Adrenal gland (tissue), 12 donors: ENCODE results near the gene NPAS4. TPM values are rescaled to one million over a fixed set of nuclear protein-coding genes. Genes with fewer than 3 reads are reported as not detected.
A peak's percentile ranks its signal among the peaks of the same experiment; 100 is the strongest.
"Not testable (repeated sequence)": the region's sequence is repeated elsewhere in the genome, so short reads cannot be mapped to it uniquely, and the experiment has no call there.

Experiments used
- DNase-seq, 7 donors: peaks; one replicate each; pipeline ENCODE4 v3.0.0-alpha.2; 2019 to 2020
- H3K27ac ChIP-seq, 5 donors: fragments of 200-600 bp; sonication (generic) in 4 of 5; 1 replicate in 3 of 5; 2 replicates in 2 of 5; pipeline versions ENCODE4 v1.5.1 to v1.8.0; 2016 to 2020; ENCODE audit warnings: mild to moderate bottlenecking in 1 of 5
- H3K27me3 ChIP-seq: fragments of 200-600 bp; 2 replicates; pipeline ENCODE4 v1.8.0; 2021
- H3K36me3 ChIP-seq, 2 donors: fragments of 200-600 bp; replicated peaks in 1 of 2; 1 replicate in 1 of 2; 2 replicates in 1 of 2; pipeline versions ENCODE4 v1.5.1 to v1.8.0; 2018 to 2022
- H3K4me1 ChIP-seq, 2 donors: fragments of 200-600 bp; replicated peaks in 1 of 2; 1 replicate in 1 of 2; 2 replicates in 1 of 2; pipeline versions ENCODE4 v1.5.1 to v1.8.0; 2018 to 2021
- H3K4me3 ChIP-seq, 4 donors: fragments of 200-600 bp; sonication (generic) in 3 of 4; one replicate each; pipeline ENCODE4 v1.5.1; 2016 to 2018
- H3K9me3 ChIP-seq, 3 donors: fragments of 200-600 bp; sonication (generic) in 1 of 3; replicated peaks in 1 of 3; 1 replicate in 2 of 3; 2 replicates in 1 of 3; pipeline versions ENCODE4 v1.5.1 to v1.8.0; 2016 to 2021
- CTCF ChIP-seq, 6 experiments: fragments of 450-650 bp in 4 of 6; fragments of 200-600 bp in 2 of 6; sonication (generic) in 1 of 6; IDR thresholded peaks; 1 replicate in 5 of 6; 2 replicates in 1 of 6; pipeline versions ENCODE4 v1.5.1 to v1.8.0; 2016 to 2021; ENCODE audit warnings: antibody characterized with exemption in 6 of 6, mild to moderate bottlenecking in 2 of 6, moderate library complexity in 1 of 6
- POLR2A ChIP-seq, 2 donors: fragments of 450-650 bp; IDR thresholded peaks; one replicate each; pipeline ENCODE4 v1.6.1; 2017; ENCODE audit warnings: antibody characterized with exemption in 2 of 2, mild to moderate bottlenecking in 2 of 2, moderate library complexity in 1 of 2
- WGBS, 4 donors: extraction: QIAGEN DNeasy Blood & Tissue Kit in 2 of 4; methylation state at CpG; one replicate each; pipeline versions ENCODE4 v1.1.5 to v1.1.7; 2013 to 2017; 5-methylcytosine and 5-hydroxymethylcytosine counted together
- intact Hi-C, 2 donors: fragments of 100-400 bp; cut with DNase I; formaldehyde crosslinking; loops; one replicate each; pipeline versions ENCODE4 v1.14.1 to v1.15.0; 2022 to 2023
- polyA plus RNA-seq, 3 donors: library from polyadenylated mRNA; stranded (reverse); fragments of 200-250 nt in 2 of 3; fragments of 350-450 nt in 1 of 3; fragmentation: Illumina TruSeq in 1 of 3; extraction: RNeasy Lipid Tissue Mini Kit (QIAGEN cat#74804) in 1 of 3; gene quantifications; one replicate each; pipeline ENCODE4 v1.2.3, GENCODE V29; 2013 to 2014
- total RNA-seq, 9 donors: library from RNA; depleted of rRNA in 4 of 9; stranded (reverse); fragments of >200 nt in 4 of 9; fragments of 120-200 nt in 1 of 9; fragmentation: NEBNext Ultra II Directional in 1 of 9; extraction: Animal tissue kit (Norgen Biotek cat#: 25700) in 1 of 9; gene quantifications; one replicate each; pipeline versions ENCODE4 v1.1.0 to v1.2.4, GENCODE V29; 2013 to 2023
- donor health status: healthy with polysubstance abuse.
- donor health status: Bipolar disorder and iron deficiency.
- donor health status: DM: yes; HTN: yes; CAD: no.
- donor health status: DM: no; HTN: no; CAD: no.
- donor health status: DM: no; HTN: no; CAD: no.
- donor health status: DM: yes; HTN: yes; CAD: no.

NPAS4 gene
- total and polyA plus RNA-seq, 12 donors = 0.06 to 0.72 (median 0.36) TPM; not detected in 6

- Histone ChIP-seq H3K36me3 (peaks cover 0 to 2% of the 10 kb centered on the region in 2 donors), H3K27ac (no peak overlapping the region), H3K9me3 (no peaks in the 10 kb centered on the region), H3K27me3 (peaks cover 4% of the 10 kb centered on the region), H3K4me3 (no peak overlapping the region), H3K4me1 (no peaks in the 10 kb centered on the region)
- intact Hi-C loops = loop anchor here in 1 of 2 donors (2.0 kb wide), 1 partner anchor 21 kb away; no protein-coding TSS in a partner anchor
- DNase-seq = peak; percentile 68 to 92 (median 86)
- 23 to 29% (median 25%) methylated on average over 9 of the region's 9 CpGs for WGBS, 4 donors
- TF ChIP-seq CTCF (IDR thresholded peaks at IDR 0.05) (peak; percentile 79 to 91 (median 85)), POLR2A (IDR thresholded peaks at IDR 0.05) (no peak)
These were observed 9.3 kb downstream of the NPAS4 start for GRCh38 chr11:66429983-66430602.

- H3K9me3 ChIP-seq, H3K4me3 ChIP-seq, intact Hi-C loops, H3K4me1 ChIP-seq, H3K27ac ChIP-seq, DNase-seq, H3K27me3 ChIP-seq: not testable (repeated sequence)
- peaks cover 0 to 14% of the 10 kb centered on the region in 2 donors for H3K36me3 ChIP-seq
These were observed 10.5 kb downstream of the NPAS4 start for GRCh38 chr11:66431287-66431686.

- H3K9me3 ChIP-seq, DNase-seq, H3K27ac ChIP-seq, H3K4me3 ChIP-seq, H3K4me1 ChIP-seq, H3K27me3 ChIP-seq, intact Hi-C loops: not testable (repeated sequence)
- peaks cover 0 to 20% of the 10 kb centered on the region in 2 donors for H3K36me3 ChIP-seq
- 84 to 91% (median 89%) methylated on average over 8 of the region's 8 CpGs for WGBS, 4 donors
These were observed 11.1 kb downstream of the NPAS4 start for GRCh38 chr11:66431871-66432329.

- Histone ChIP-seq H3K9me3 (no peaks in the 10 kb centered on the region), H3K27me3 (no peaks in the 10 kb centered on the region), H3K4me3 (no peak overlapping the region), H3K27ac (no peak overlapping the region), H3K4me1 (peaks cover under 1% of the 10 kb centered on the region in 2 donors), H3K36me3 (peaks cover 0 to 23% of the 10 kb centered on the region in 2 donors)
- TF ChIP-seq POLR2A (IDR thresholded peaks at IDR 0.05) (no peak), CTCF (IDR thresholded peaks at IDR 0.05) (no peak)
- no peak for DNase-seq
- intact Hi-C loops = no loop called here
- WGBS, 4 donors = 82 to 89% (median 87%) methylated on average over 7 of the region's 7 CpGs
These were observed 11.8 kb downstream of the NPAS4 start for GRCh38 chr11:66432597-66432996.

- no peak for DNase-seq
- peaks cover 0 to 23% of the 10 kb centered on the region in 2 donors for H3K36me3 ChIP-seq
- H3K27me3 ChIP-seq = no peaks in the 10 kb centered on the region
- H3K9me3 ChIP-seq = no peaks in the 10 kb centered on the region
- intact Hi-C loops = no loop called here
- peaks cover 7 to 8% of the 10 kb centered on the region in 2 donors for H3K4me1 ChIP-seq
- WGBS, 4 donors = 7 to 9% (median 7%) methylated on average over 12 of the region's 12 CpGs
- no peak for TF ChIP-seq CTCF (IDR thresholded peaks at IDR 0.05)
- no peak for TF ChIP-seq POLR2A (IDR thresholded peaks at IDR 0.05)
- H3K4me3 ChIP-seq = peak overlapping the region; percentile 29 to 97 (median 86)
- peak overlapping the region in 2 of 5 donors; percentile 76 to 92 for H3K27ac ChIP-seq
These were observed 17.2 kb downstream of the NPAS4 start for GRCh38 chr11:66437979-66438503.
